Psoas muscle (tissue), 8 donors: ENCODE data around the gene KITLG. TPM values are rescaled to one million over a fixed set of nuclear protein-coding genes. Genes with fewer than 3 reads are reported as not detected.

Source experiments
- ATAC-seq, 4 donors: fragments of 200-7000 bp; cut with Tn5 transposase; one replicate each; pipeline ENCODE4 v1.9.1; 2020; ENCODE audit warnings: moderate library complexity in 3 of 4, mild to moderate bottlenecking in 2 of 4
- DNase-seq, 2 donors: peaks; one replicate each; pipeline ENCODE4 v3.0.0-alpha.2; 2020
- H3K27ac ChIP-seq: fragments of 200-600 bp; one replicate; pipeline ENCODE4 v1.8.0; 2022
- H3K27me3 ChIP-seq, 3 donors: fragments of 200-600 bp in 1 of 3; one replicate each; pipeline versions ENCODE4 v1.6.1 to v1.8.0; 2013 to 2022; ENCODE audit warnings: low read length in 2 of 3, mild to moderate bottlenecking in 2 of 3, moderate library complexity in 1 of 3; ENCODE audit not compliant: insufficient read depth in 3 of 3
- H3K36me3 ChIP-seq, 2 donors: fragments of 200-600 bp in 1 of 2; one replicate each; pipeline versions ENCODE4 v1.6.1 to v1.8.0; 2013 to 2022; ENCODE audit warnings: low read depth in 1 of 2, mild to moderate bottlenecking in 1 of 2, moderate library complexity in 1 of 2; ENCODE audit not compliant: insufficient read depth in 1 of 2
- H3K4me1 ChIP-seq: fragments of 200-600 bp; one replicate; pipeline ENCODE4 v1.8.0; 2022
- H3K4me3 ChIP-seq: fragments of 200-600 bp; one replicate; pipeline ENCODE4 v1.8.0; 2022; ENCODE audit warnings: mild to moderate bottlenecking
- H3K9me3 ChIP-seq: fragments of 200-600 bp; one replicate; pipeline ENCODE4 v1.8.0; 2022
- WGBS, 3 donors: extraction: QIAGEN DNeasy Blood & Tissue Kit; methylation state at CpG; one replicate each; pipeline versions ENCODE4 v1.1.6 to v1.1.7; 2013; 5-methylcytosine and 5-hydroxymethylcytosine counted together
- intact Hi-C, 2 donors: fragments of 100-400 bp; cut with DNase I; formaldehyde crosslinking; loops; one replicate each; pipeline versions ENCODE4 v1.11.0 to v1.14.2; 2022
- polyA plus RNA-seq, 3 donors: library from polyadenylated mRNA; stranded (reverse); fragments of 200-250 nt; gene quantifications; one replicate each; pipeline ENCODE4 v1.2.3, GENCODE V29; 2013
- total RNA-seq, 4 donors: library from RNA; stranded (reverse); fragmentation: NEBNext Ultra II Directional in 2 of 4; extraction: Animal tissue kit (Norgen Biotek cat#: 25700) in 2 of 4; gene quantifications; one replicate each; pipeline versions ENCODE4 v1.2.1 to v1.2.4, GENCODE V29; 2021 to 2023
- TF ChIP-seq, protein P1 (sequence below): fragments of 200-600 bp; IDR thresholded peaks from one replicate; pipeline ENCODE4 v1.8.0; 2022; ENCODE audit warnings: antibody characterized with exemption
- donor health status: healthy with polysubstance abuse.
- donor health status: DM: no; HTN: no; CAD: no; lungs with moderate emphysema.
- donor health status: Bipolar disorder and iron deficiency.
- donor health status: healthy.
- donor health status: DM: yes; HTN: yes; CAD: no.
- donor health status: DM: no; HTN: no; CAD: no.
- donor health status: DM: no; HTN: no; CAD: no.
- donor health status: DM: yes; HTN: yes; CAD: no.

Gene KITLG
- total and polyA plus RNA-seq, 7 donors = 1.5 to 11.5 (median 4.1) TPM

- TF ChIP-seq, protein P1, sequence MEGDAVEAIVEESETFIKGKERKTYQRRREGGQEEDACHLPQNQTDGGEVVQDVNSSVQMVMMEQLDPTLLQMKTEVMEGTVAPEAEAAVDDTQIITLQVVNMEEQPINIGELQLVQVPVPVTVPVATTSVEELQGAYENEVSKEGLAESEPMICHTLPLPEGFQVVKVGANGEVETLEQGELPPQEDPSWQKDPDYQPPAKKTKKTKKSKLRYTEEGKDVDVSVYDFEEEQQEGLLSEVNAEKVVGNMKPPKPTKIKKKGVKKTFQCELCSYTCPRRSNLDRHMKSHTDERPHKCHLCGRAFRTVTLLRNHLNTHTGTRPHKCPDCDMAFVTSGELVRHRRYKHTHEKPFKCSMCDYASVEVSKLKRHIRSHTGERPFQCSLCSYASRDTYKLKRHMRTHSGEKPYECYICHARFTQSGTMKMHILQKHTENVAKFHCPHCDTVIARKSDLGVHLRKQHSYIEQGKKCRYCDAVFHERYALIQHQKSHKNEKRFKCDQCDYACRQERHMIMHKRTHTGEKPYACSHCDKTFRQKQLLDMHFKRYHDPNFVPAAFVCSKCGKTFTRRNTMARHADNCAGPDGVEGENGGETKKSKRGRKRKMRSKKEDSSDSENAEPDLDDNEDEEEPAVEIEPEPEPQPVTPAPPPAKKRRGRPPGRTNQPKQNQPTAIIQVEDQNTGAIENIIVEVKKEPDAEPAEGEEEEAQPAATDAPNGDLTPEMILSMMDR = no peak
- H3K36me3 ChIP-seq = no peaks in the 10 kb centered on the region
- ATAC-seq = no peak
- no peak overlapping the region for H3K4me3 ChIP-seq
- H3K27ac ChIP-seq = no peak overlapping the region
- DNase-seq = no peak
- H3K27me3 ChIP-seq = no peaks in the 10 kb centered on the region
- no peaks in the 10 kb centered on the region for H3K9me3 ChIP-seq
- intact Hi-C loops = no loop called here
- 77 to 88% (median 81%) methylated on average over 2 of the region's 2 CpGs for WGBS, 3 donors
- no peaks in the 10 kb centered on the region for H3K4me1 ChIP-seq
These were observed 34.0 kb downstream of the KITLG start for GRCh38 chr12:88546226-88546625.

DNA sequence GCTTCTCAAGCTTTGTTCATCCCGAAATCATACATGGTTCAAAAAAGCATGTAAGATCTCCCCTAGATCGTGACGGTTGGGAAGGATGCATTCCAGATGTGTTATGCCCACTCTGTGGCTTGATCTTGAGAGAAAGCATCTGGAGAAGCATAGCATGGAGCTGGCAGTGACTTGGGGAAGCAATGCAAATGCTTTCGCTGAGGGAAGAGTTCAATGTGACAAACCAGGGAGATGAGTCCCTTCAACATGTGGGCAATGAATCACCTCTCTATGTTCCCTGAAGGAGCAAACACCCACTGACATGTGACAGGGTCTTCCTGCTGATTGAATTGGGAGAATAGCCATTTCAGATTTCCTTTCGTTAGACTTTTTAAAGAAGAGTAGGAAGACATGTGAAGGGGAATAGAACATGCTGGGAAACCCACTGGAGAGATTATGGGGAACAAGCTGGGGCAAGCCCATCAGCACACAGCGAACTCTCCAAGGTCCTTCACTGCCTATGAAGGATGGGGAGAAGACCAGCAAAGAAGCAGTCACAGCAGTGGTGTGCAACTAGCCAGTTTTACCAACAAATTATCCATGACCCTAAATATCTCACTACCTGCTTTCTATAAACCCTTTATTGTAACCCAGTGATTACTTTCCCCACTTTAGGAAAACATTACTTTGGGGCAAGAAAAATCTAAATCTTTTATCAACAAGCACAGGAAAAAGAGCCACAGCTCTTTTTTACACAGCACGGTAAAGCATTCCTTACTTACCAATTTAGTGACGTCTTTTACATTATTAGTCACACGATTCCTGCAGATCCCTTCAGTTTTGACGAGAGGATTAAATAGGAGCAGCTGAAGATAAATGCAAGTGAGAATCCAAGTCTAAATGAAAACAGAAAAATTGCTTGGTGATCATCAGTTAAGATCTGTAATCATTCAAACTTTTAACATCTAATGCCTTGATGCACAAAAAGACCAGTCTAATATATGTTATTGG lies 35.0 kb downstream of the KITLG start:
- Histone ChIP-seq H3K9me3 (no peaks in the 10 kb centered on the region), H3K27me3 (no peaks in the 10 kb centered on the region), H3K4me3 (no peak overlapping the region), H3K27ac (no peak overlapping the region), H3K4me1 (no peaks in the 10 kb centered on the region), H3K36me3 (no peaks in the 10 kb centered on the region)
- TF ChIP-seq, protein P1 = no peak
- no peak for ATAC-seq
- intact Hi-C loops = no loop called here
- WGBS, 3 donors = 47 to 48% (median 47%) methylated on average over 10 of the region's 10 CpGs
- DNase-seq = no peak

- TF ChIP-seq, protein P1 = no peak
- no peak overlapping the region for H3K4me3 ChIP-seq
- H3K27ac ChIP-seq = no peak overlapping the region
- H3K36me3 ChIP-seq = no peaks in the 10 kb centered on the region
- 0% methylated on average over 1 of the region's 1 CpG for WGBS, 3 donors
- H3K9me3 ChIP-seq = no peaks in the 10 kb centered on the region
- DNase-seq (no peak), ATAC-seq (no peak)
- intact Hi-C loops = no loop called here
- no peaks in the 10 kb centered on the region for H3K27me3 ChIP-seq
- H3K4me1 ChIP-seq = no peaks in the 10 kb centered on the region
These were observed 40.4 kb downstream of the KITLG start for GRCh38 chr12:88539893-88540292.

- H3K4me3 ChIP-seq = no peak overlapping the region
- no peaks in the 10 kb centered on the region for H3K36me3 ChIP-seq
- no peaks in the 10 kb centered on the region for H3K4me1 ChIP-seq
- intact Hi-C loops = no loop called here
- TF ChIP-seq, protein P1 = no peak
- WGBS, 3 donors = 72 to 80% (median 80%) methylated on average over 2 of the region's 2 CpGs
- no peak for DNase-seq
- ATAC-seq = no peak
- no peak overlapping the region for H3K27ac ChIP-seq
- H3K27me3 ChIP-seq = no peaks in the 10 kb centered on the region
- no peaks in the 10 kb centered on the region for H3K9me3 ChIP-seq
These were observed 41.6 kb downstream of the KITLG start for GRCh38 chr12:88538697-88539096.
